Inflammatory macrophage (primary cell): ENCODE measurements around the gene FRMD3.

Experiments
- DNase-seq, 2 donors: peaks; one replicate each; pipeline ENCODE4 v3.0.0-alpha.2; 2020 to 2022

The FRMD3 gene

GRCh38 chr9:83219924-83220438, 318.2 kb downstream of the FRMD3 start:
- DNase-seq: no peak

GRCh38 chr9:83219154-83219923, 318.9 kb downstream of the FRMD3 start:
- DNase-seq: peak; percentile 67 to 87

GRCh38 chr9:83218411-83219090, 319.6 kb downstream of the FRMD3 start:
- DNase-seq: no peak

- DNase-seq: no peak
Observed at GRCh38 chr9:83209188-83209731, 328.9 kb downstream of the FRMD3 start.

- no peak for DNase-seq
Observed at GRCh38 chr9:83208065-83208850, 329.9 kb downstream of the FRMD3 start.

GRCh38 chr9:83204047-83204446, 334.2 kb downstream of the FRMD3 start:
- no peak for DNase-seq

GRCh38 chr9:83200531-83200930, 337.7 kb downstream of the FRMD3 start:
- DNase-seq: no peak

- no peak for DNase-seq
Observed at GRCh38 chr9:83199832-83200231, 338.4 kb downstream of the FRMD3 start.

GRCh38 chr9:83199240-83199639, 339.0 kb downstream of the FRMD3 start:
- DNase-seq: peak in 1 of 2 donors; percentile 20

- DNase-seq: no peak
Observed at GRCh38 chr9:83198371-83198770, 339.8 kb downstream of the FRMD3 start.

GRCh38 chr9:83197591-83197990, 340.6 kb downstream of the FRMD3 start:
- no peak for DNase-seq

- DNase-seq: no peak
Observed at GRCh38 chr9:83196946-83197345, 341.3 kb downstream of the FRMD3 start.
